Endothelial cell of umbilical vein (primary cell): ENCODE data around the gene DPYD. TPM values are rescaled to one million over a fixed set of nuclear protein-coding genes. Genes with fewer than 3 reads are reported as not detected.

ENCODE experiments used
- BruUV-seq: library from RNA; stranded (reverse); fragments of 400-500 nt; replicated peaks from 2 replicates; lab custom pipeline; 2021; lab: Mats Ljungman, UMichigan
- CTCF ChIA-PET: fragments of 300-600, 350-600 bp; sonication (Branson Sonifier 250); formaldehyde crosslinking; loops from one replicate; lab custom pipeline; 2021; ENCODE audit warnings: antibody characterized with exemption, inconsistent platforms; lab: Charles Lee
- POLR2A ChIA-PET: fragments of 300-600, 350-600 bp; sonication (Branson Sonifier 250); formaldehyde crosslinking; loops from one replicate; lab custom pipeline; 2021; ENCODE audit warnings: antibody characterized with exemption, inconsistent platforms; lab: Charles Lee
- DNase-seq: peaks from one replicate; pipeline ENCODE4 v3.0.0-alpha.2; 2011; ENCODE audit warnings: low read depth, low spot score
- FAIRE-seq: peaks from 2 replicates; lab custom pipeline; 2011; peaks lifted over from hg19 to GRCh38; lab: Jason Lieb, UNC
- H2AFZ ChIP-seq: 2 replicates; pipeline ENCODE4 v1.6.0; 2012; ENCODE audit warnings: low read depth, low read length, control low read depth, inconsistent platforms
- H3K27ac ChIP-seq: 2 replicates; pipeline ENCODE4 v1.5.1; 2011; ENCODE audit warnings: low read depth, mild to moderate bottlenecking, control low read depth, low read length, moderate library complexity; ENCODE audit not compliant: insufficient read depth
- H3K27me3 ChIP-seq, 2 experiments: 2 replicates each; pipeline versions ENCODE4 v1.6.0 to v1.6.1; 2011; ENCODE audit warnings: low read length in 2 of 2, mixed read lengths in 1 of 2; ENCODE audit not compliant: control insufficient read depth in 2 of 2, insufficient read depth in 2 of 2
- H3K36me3 ChIP-seq, 2 experiments: 2 replicates in 1 of 2; 3 replicates in 1 of 2; pipeline ENCODE4 v1.5.1; 2011; ENCODE audit warnings: low read length in 2 of 2, mild to moderate bottlenecking in 1 of 2, moderate library complexity in 1 of 2; ENCODE audit not compliant: control insufficient read depth in 2 of 2, insufficient read depth in 2 of 2; ENCODE audit errors: extremely low read depth in 1 of 2
- H3K4me1 ChIP-seq: 3 replicates; pipeline ENCODE4 v1.5.1; 2011; ENCODE audit warnings: mild to moderate bottlenecking, low read length; ENCODE audit not compliant: control insufficient read depth, insufficient read depth; ENCODE audit errors: extremely low read depth
- H3K4me2 ChIP-seq: 2 replicates; pipeline ENCODE4 v1.6.1; 2011; ENCODE audit warnings: low read length, control low read depth, mixed read lengths; ENCODE audit not compliant: insufficient read depth
- H3K4me3 ChIP-seq, 3 experiments: fragments of 200-600 bp in 1 of 3; sonication (generic), shearing (Covaris generic) in 1 of 3; replicated peaks in 1 of 3; 2 replicates each; pipeline ENCODE4 v1.5.1; 2011 to 2016; ENCODE audit warnings: control low read depth in 3 of 3, low read length in 3 of 3, mild to moderate bottlenecking in 2 of 3, inconsistent platforms in 1 of 3, low read depth in 1 of 3, moderate library complexity in 1 of 3; ENCODE audit not compliant: insufficient read depth in 1 of 3
- H3K79me2 ChIP-seq: 2 replicates; pipeline ENCODE4 v1.6.0; 2012; ENCODE audit warnings: low read length, inconsistent platforms; ENCODE audit not compliant: control insufficient read depth, insufficient read depth
- H3K9ac ChIP-seq: replicated peaks from 2 replicates; pipeline ENCODE3; 2011; ENCODE audit warnings: low read length, control low read depth; ENCODE audit not compliant: insufficient read depth; ENCODE audit errors: extremely low read depth
- H3K9me1 ChIP-seq: replicated peaks from 3 replicates; pipeline ENCODE4 v1.6.0; 2011; ENCODE audit warnings: mild to moderate bottlenecking, low read length; ENCODE audit not compliant: control insufficient read depth, insufficient read depth; ENCODE audit errors: extremely low read depth
- H3K9me3 ChIP-seq: replicated peaks from 2 replicates; pipeline ENCODE4 v1.5.1; 2012; ENCODE audit warnings: low read length, inconsistent platforms; ENCODE audit not compliant: control insufficient read depth, insufficient read depth
- H4K20me1 ChIP-seq: replicated peaks from 2 replicates; pipeline ENCODE3; 2011; ENCODE audit warnings: mild to moderate bottlenecking, low read length; ENCODE audit not compliant: control insufficient read depth, insufficient read depth; ENCODE audit errors: extremely low read depth
- EZH2 ChIP-seq: IDR thresholded peaks from 2 replicates; pipeline ENCODE4 v1.6.1; 2012; ENCODE audit warnings: borderline replicate concordance, low read depth, mild to moderate bottlenecking, moderate library complexity, low read length, inconsistent platforms; ENCODE audit not compliant: severe bottlenecking
- FOS ChIP-seq: IDR thresholded peaks from 2 replicates; pipeline ENCODE4 v1.6.1; 2011; ENCODE audit warnings: mild to moderate bottlenecking, low read length, moderate library complexity, borderline replicate concordance; ENCODE audit not compliant: insufficient read depth
- GATA2 ChIP-seq: IDR thresholded peaks from 2 replicates; pipeline ENCODE4 v1.7.0; 2011; ENCODE audit warnings: low read depth, mild to moderate bottlenecking, moderate library complexity, mixed read lengths, low read length; ENCODE audit not compliant: insufficient read length, insufficient read depth
- JUN ChIP-seq: IDR thresholded peaks from 2 replicates; pipeline ENCODE4 v1.6.1; 2011; ENCODE audit warnings: borderline replicate concordance, low read depth; ENCODE audit not compliant: insufficient read length, insufficient read depth
- MYC ChIP-seq: IDR thresholded peaks from one replicate; pipeline ENCODE4 v1.6.1; 2011; ENCODE audit warnings: mild to moderate bottlenecking, low read depth, low read length
- POLR2A ChIP-seq: IDR thresholded peaks from 2 replicates; pipeline ENCODE4 v1.6.1; 2012; ENCODE audit warnings: low read depth, mild to moderate bottlenecking, control low read depth, low read length
- POLR2AphosphoS5 ChIP-seq: IDR thresholded peaks from 2 replicates; pipeline ENCODE4 v1.6.1; 2012; ENCODE audit warnings: low read depth, mild to moderate bottlenecking, control low read depth, low read length, moderate library complexity; ENCODE audit not compliant: insufficient read depth
- dilution Hi-C: fragments of 300-500 bp; cut with MboI; formaldehyde crosslinking; loops from one replicate; pipeline ENCODE4 v1.15.0; 2019; ENCODE audit warnings: low sequenced_read_pairs; ENCODE audit not compliant: extremely low pct_ligation_motif_present
- intact Hi-C: fragments of 100-400 bp; cut with micrococcal nuclease; formaldehyde crosslinking; loops from one replicate; pipeline ENCODE4 v1.10.0; 2022
- polyA plus RNA-seq, 4 experiments: library from polyadenylated mRNA; depleted of rRNA in 3 of 4; stranded (reverse) in 3 of 4; unstranded in 1 of 4; fragments of >200 nt; gene quantifications; 2 replicates each; pipeline versions ENCODE4 v1.2.1 to v1.2.3, GENCODE V29; 2011 to 2012; ENCODE audit warnings: missing spikeins in 1 of 4
- total RNA-seq: library from RNA; stranded (reverse); gene quantifications from 2 replicates; pipeline ENCODE4 v1.2.3, GENCODE V29; 2021
- TF ChIP-seq, protein P1 (sequence below), 2 donors: IDR thresholded peaks; 1 replicate in 1 of 2; 2 replicates in 1 of 2; pipeline ENCODE4 v1.5.1; 2011; ENCODE audit warnings: low read length in 2 of 2, mild to moderate bottlenecking in 2 of 2, moderate library complexity in 2 of 2, control low read depth in 1 of 2, inconsistent platforms in 1 of 2, low read depth in 1 of 2; ENCODE audit not compliant: insufficient read depth in 1 of 2; ENCODE audit errors: extremely low read depth in 1 of 2
- TF ChIP-seq, protein P2 (sequence below): IDR thresholded peaks from 2 replicates; pipeline ENCODE4 v1.6.1; 2011; ENCODE audit not compliant: insufficient read depth, insufficient read length

The DPYD gene
- total and polyA plus RNA-seq, 2 donors (not counting 3 experiments of a cell fraction or from before 2014, with no cell fraction given) = 4.6 to 15.1 TPM

DNA sequence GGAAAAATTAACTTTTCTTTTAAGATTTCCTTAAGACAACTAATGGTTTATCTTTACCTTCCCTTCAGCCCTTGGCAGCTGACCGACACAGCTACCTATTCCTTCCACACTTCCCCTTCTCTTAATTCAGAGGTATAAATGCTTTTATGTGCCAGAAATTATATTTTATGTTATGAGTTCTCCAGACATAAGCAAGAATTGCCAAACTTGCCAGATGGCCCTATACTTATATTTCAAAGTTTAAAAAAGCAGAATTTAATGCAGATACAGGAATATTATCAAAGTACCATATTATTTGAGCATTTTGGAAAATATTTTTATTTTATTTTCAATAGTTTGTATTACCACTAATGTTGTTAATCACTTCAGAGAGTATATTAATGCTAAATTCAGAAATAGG is 754.2 kb downstream of the DPYD start:
- Histone ChIP-seq H3K4me2 (no peak overlapping the region), H3K4me1 (no peaks in the 10 kb centered on the region), H3K9me1 (no peaks in the 10 kb centered on the region), H3K79me2 (no peaks in the 10 kb centered on the region), H3K27me3 (no peaks in the 10 kb centered on the region), H3K27ac (no peak overlapping the region), H3K9me3 (no peaks in the 10 kb centered on the region), H3K9ac (no peak overlapping the region), H3K36me3 (no peaks in the 10 kb centered on the region), H3K4me3 (no peak overlapping the region), H2AFZ (no peak overlapping the region), H4K20me1 (no peaks in the 10 kb centered on the region)
- FAIRE-seq (no peak), DNase-seq (no peak)
- ChIA-PET POLR2A (no interaction called here), CTCF (no interaction called here)
- BruUV-seq = no TSS peak
- no peak for TF ChIP-seq GATA2
- TF ChIP-seq POLR2AphosphoS5 = no peak
- TF ChIP-seq POLR2A = no peak
- TF ChIP-seq EZH2 = no peak
- no peak for TF ChIP-seq JUN
- no peak for TF ChIP-seq MYC
- TF ChIP-seq FOS = no peak
- dilution Hi-C loops = no loop called here
- intact Hi-C loops = no loop called here

DNA sequence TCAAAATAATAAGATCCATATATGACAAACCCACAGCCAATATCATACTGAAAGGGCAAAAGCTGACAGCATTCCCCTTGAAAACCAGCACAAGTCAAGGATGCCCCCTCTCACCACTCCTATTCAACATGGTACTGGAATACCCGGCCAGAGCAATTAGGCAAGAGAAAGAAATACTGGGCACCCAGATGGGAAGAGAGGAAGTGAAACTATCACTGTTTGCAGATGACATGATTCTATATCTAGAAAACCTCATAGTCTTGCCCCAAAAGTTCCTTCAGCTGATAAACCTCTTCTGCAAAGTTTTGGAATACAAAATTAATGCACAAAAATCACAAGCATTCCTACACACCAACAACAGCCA is 756.6 kb downstream of the DPYD start:
- no peaks in the 10 kb centered on the region for H3K79me2 ChIP-seq
- no peak for DNase-seq
- H3K9me3 ChIP-seq = no peaks in the 10 kb centered on the region
- dilution Hi-C loops = no loop called here
- POLR2A ChIA-PET = no interaction called here
- intact Hi-C loops = no loop called here
- H4K20me1 ChIP-seq = no peaks in the 10 kb centered on the region
- no peak overlapping the region for H2AFZ ChIP-seq
- no peaks in the 10 kb centered on the region for H3K27me3 ChIP-seq
- BruUV-seq = no TSS peak
- no peak for TF ChIP-seq EZH2
- TF ChIP-seq JUN = no peak
- TF ChIP-seq, protein P1, sequence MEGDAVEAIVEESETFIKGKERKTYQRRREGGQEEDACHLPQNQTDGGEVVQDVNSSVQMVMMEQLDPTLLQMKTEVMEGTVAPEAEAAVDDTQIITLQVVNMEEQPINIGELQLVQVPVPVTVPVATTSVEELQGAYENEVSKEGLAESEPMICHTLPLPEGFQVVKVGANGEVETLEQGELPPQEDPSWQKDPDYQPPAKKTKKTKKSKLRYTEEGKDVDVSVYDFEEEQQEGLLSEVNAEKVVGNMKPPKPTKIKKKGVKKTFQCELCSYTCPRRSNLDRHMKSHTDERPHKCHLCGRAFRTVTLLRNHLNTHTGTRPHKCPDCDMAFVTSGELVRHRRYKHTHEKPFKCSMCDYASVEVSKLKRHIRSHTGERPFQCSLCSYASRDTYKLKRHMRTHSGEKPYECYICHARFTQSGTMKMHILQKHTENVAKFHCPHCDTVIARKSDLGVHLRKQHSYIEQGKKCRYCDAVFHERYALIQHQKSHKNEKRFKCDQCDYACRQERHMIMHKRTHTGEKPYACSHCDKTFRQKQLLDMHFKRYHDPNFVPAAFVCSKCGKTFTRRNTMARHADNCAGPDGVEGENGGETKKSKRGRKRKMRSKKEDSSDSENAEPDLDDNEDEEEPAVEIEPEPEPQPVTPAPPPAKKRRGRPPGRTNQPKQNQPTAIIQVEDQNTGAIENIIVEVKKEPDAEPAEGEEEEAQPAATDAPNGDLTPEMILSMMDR (IDR thresholded peaks at IDR 0.05; ENCODE audit: extremely low read depth in 1 of 2, insufficient read depth in 1 of 2, low read depth in 1 of 2, low read length in 2 of 2) = no peak
- no peak for TF ChIP-seq FOS
- TF ChIP-seq POLR2A = no peak
- no peak for TF ChIP-seq GATA2
- TF ChIP-seq POLR2AphosphoS5 = no peak
- TF ChIP-seq, protein P2, sequence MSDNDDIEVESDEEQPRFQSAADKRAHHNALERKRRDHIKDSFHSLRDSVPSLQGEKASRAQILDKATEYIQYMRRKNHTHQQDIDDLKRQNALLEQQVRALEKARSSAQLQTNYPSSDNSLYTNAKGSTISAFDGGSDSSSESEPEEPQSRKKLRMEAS = no peak
- TF ChIP-seq MYC = no peak
- H3K9ac ChIP-seq = no peak overlapping the region
- H3K4me2 ChIP-seq = no peak overlapping the region
- no peak overlapping the region for H3K4me3 ChIP-seq
- H3K36me3 ChIP-seq = no peaks in the 10 kb centered on the region
- no peaks in the 10 kb centered on the region for H3K4me1 ChIP-seq
- H3K9me1 ChIP-seq = no peaks in the 10 kb centered on the region
- no peak overlapping the region for H3K27ac ChIP-seq
- CTCF ChIA-PET = no interaction called here
- no peak for FAIRE-seq
